T-helper 2 cell treated with Interferon-gamma antibody and Interleukin-4, amounts not matched to agents 5 μg/mL and 100 μg/mL, for 36 hours (primary cell): ENCODE results near the gene DOK5.

ENCODE experiments used
- DNase-seq: peaks from one replicate; pipeline ENCODE4 v3.0.0; 2021; ENCODE audit warnings: low spot score
- H3K27ac Mint-ChIP-seq: one replicate; pipeline ENCODE4 v1.8.0; 2021; ENCODE audit warnings: mild to moderate bottlenecking, mixed read lengths
- H3K27me3 Mint-ChIP-seq: one replicate; pipeline ENCODE4 v1.8.0; 2021; ENCODE audit warnings: low read depth, mixed read lengths
- H3K36me3 Mint-ChIP-seq: one replicate; pipeline ENCODE4 v1.8.0; 2021; ENCODE audit warnings: low read depth, mixed read lengths
- H3K4me1 Mint-ChIP-seq: one replicate; pipeline ENCODE4 v1.8.0; 2021; ENCODE audit warnings: low read depth, mixed read lengths
- H3K4me3 Mint-ChIP-seq: one replicate; pipeline ENCODE4 v1.8.0; 2022; ENCODE audit warnings: mild to moderate bottlenecking, moderate library complexity, mixed read lengths
- H3K9me3 Mint-ChIP-seq: one replicate; pipeline ENCODE4 v1.8.0; 2021; ENCODE audit warnings: mixed read lengths

DOK5 gene

GRCh38 chr20:54543369-54543768 is 68.0 kb downstream of the DOK5 start:
- H3K27me3 Mint-ChIP-seq: no peaks in the 10 kb centered on the region
- H3K4me3 Mint-ChIP-seq: no peak overlapping the region
- no peaks in the 10 kb centered on the region for H3K4me1 Mint-ChIP-seq
- no peak overlapping the region for H3K27ac Mint-ChIP-seq
- no peaks in the 10 kb centered on the region for H3K36me3 Mint-ChIP-seq
- peaks cover under 1% of the 10 kb centered on the region for H3K9me3 Mint-ChIP-seq
- no peak for DNase-seq

- Mint-ChIP-seq H3K36me3 (no peaks in the 10 kb centered on the region), H3K27me3 (no peaks in the 10 kb centered on the region), H3K4me3 (no peak overlapping the region), H3K9me3 (no peaks in the 10 kb centered on the region), H3K27ac (no peak overlapping the region), H3K4me1 (no peaks in the 10 kb centered on the region)
- DNase-seq: no peak
Observed at GRCh38 chr20:54545676-54546358, 70.4 kb downstream of the DOK5 start.

GRCh38 chr20:54548849-54549248 is 73.5 kb downstream of the DOK5 start:
- no peaks in the 10 kb centered on the region for H3K9me3 Mint-ChIP-seq
- H3K4me3 Mint-ChIP-seq: no peak overlapping the region
- no peaks in the 10 kb centered on the region for H3K36me3 Mint-ChIP-seq
- H3K4me1 Mint-ChIP-seq: no peaks in the 10 kb centered on the region
- no peak overlapping the region for H3K27ac Mint-ChIP-seq
- H3K27me3 Mint-ChIP-seq: no peaks in the 10 kb centered on the region
- DNase-seq: no peak

- H3K4me1 Mint-ChIP-seq: no peaks in the 10 kb centered on the region
- DNase-seq: no peak
- H3K9me3 Mint-ChIP-seq: no peaks in the 10 kb centered on the region
- no peak overlapping the region for H3K4me3 Mint-ChIP-seq
- no peaks in the 10 kb centered on the region for H3K36me3 Mint-ChIP-seq
- no peaks in the 10 kb centered on the region for H3K27me3 Mint-ChIP-seq
- H3K27ac Mint-ChIP-seq: no peak overlapping the region
Observed at GRCh38 chr20:54549658-54550326, 74.4 kb downstream of the DOK5 start.

- Mint-ChIP-seq H3K27me3 (no peaks in the 10 kb centered on the region), H3K4me3 (no peak overlapping the region), H3K36me3 (no peaks in the 10 kb centered on the region), H3K4me1 (no peaks in the 10 kb centered on the region), H3K27ac (no peak overlapping the region), H3K9me3 (no peaks in the 10 kb centered on the region)
- DNase-seq: no peak
Observed at GRCh38 chr20:54550776-54551396, 75.5 kb downstream of the DOK5 start.

- Mint-ChIP-seq H3K4me3 (no peak overlapping the region), H3K4me1 (no peaks in the 10 kb centered on the region), H3K9me3 (no peaks in the 10 kb centered on the region), H3K27ac (no peak overlapping the region), H3K36me3 (no peaks in the 10 kb centered on the region), H3K27me3 (no peaks in the 10 kb centered on the region)
- no peak for DNase-seq
Observed at GRCh38 chr20:54554006-54554405, 78.6 kb downstream of the DOK5 start.

GRCh38 chr20:54555150-54555549 is 79.8 kb downstream of the DOK5 start:
- H3K36me3 Mint-ChIP-seq: no peaks in the 10 kb centered on the region
- H3K27ac Mint-ChIP-seq: no peak overlapping the region
- DNase-seq: no peak
- H3K27me3 Mint-ChIP-seq: no peaks in the 10 kb centered on the region
- H3K4me3 Mint-ChIP-seq: no peak overlapping the region
- no peaks in the 10 kb centered on the region for H3K9me3 Mint-ChIP-seq
- no peaks in the 10 kb centered on the region for H3K4me1 Mint-ChIP-seq

GRCh38 chr20:54556406-54556805 is 81.0 kb downstream of the DOK5 start:
- Mint-ChIP-seq H3K4me1 (no peaks in the 10 kb centered on the region), H3K36me3 (no peaks in the 10 kb centered on the region), H3K9me3 (no peaks in the 10 kb centered on the region), H3K27ac (no peak overlapping the region), H3K4me3 (no peak overlapping the region), H3K27me3 (no peaks in the 10 kb centered on the region)
- no peak for DNase-seq

GRCh38 chr20:54557806-54558590 is 82.6 kb downstream of the DOK5 start:
- H3K4me3 Mint-ChIP-seq: no peak overlapping the region
- no peak for DNase-seq
- H3K27ac Mint-ChIP-seq: no peak overlapping the region
- H3K36me3 Mint-ChIP-seq: no peaks in the 10 kb centered on the region
- no peaks in the 10 kb centered on the region for H3K27me3 Mint-ChIP-seq
- no peaks in the 10 kb centered on the region for H3K4me1 Mint-ChIP-seq
- H3K9me3 Mint-ChIP-seq: no peaks in the 10 kb centered on the region

- H3K27ac Mint-ChIP-seq: no peak overlapping the region
- H3K36me3 Mint-ChIP-seq: no peaks in the 10 kb centered on the region
- no peaks in the 10 kb centered on the region for H3K27me3 Mint-ChIP-seq
- no peak overlapping the region for H3K4me3 Mint-ChIP-seq
- DNase-seq: no peak
- no peaks in the 10 kb centered on the region for H3K9me3 Mint-ChIP-seq
- no peaks in the 10 kb centered on the region for H3K4me1 Mint-ChIP-seq
Observed at GRCh38 chr20:54559890-54560289, 84.5 kb downstream of the DOK5 start.

- Mint-ChIP-seq H3K27ac (no peak overlapping the region), H3K36me3 (no peaks in the 10 kb centered on the region), H3K4me1 (no peaks in the 10 kb centered on the region), H3K4me3 (no peak overlapping the region), H3K9me3 (no peaks in the 10 kb centered on the region), H3K27me3 (no peaks in the 10 kb centered on the region)
- no peak for DNase-seq
Observed at GRCh38 chr20:54560357-54560756, 85.0 kb downstream of the DOK5 start.

- DNase-seq: no peak
- H3K4me3 Mint-ChIP-seq: no peak overlapping the region
- no peaks in the 10 kb centered on the region for H3K36me3 Mint-ChIP-seq
- no peaks in the 10 kb centered on the region for H3K4me1 Mint-ChIP-seq
- no peaks in the 10 kb centered on the region for H3K9me3 Mint-ChIP-seq
- H3K27me3 Mint-ChIP-seq: no peaks in the 10 kb centered on the region
- no peak overlapping the region for H3K27ac Mint-ChIP-seq
Observed at GRCh38 chr20:54565255-54565654, 89.9 kb downstream of the DOK5 start.

GRCh38 chr20:54566031-54566688 is 90.8 kb downstream of the DOK5 start:
- Mint-ChIP-seq H3K27ac (no peak overlapping the region), H3K27me3 (no peaks in the 10 kb centered on the region), H3K4me3 (no peak overlapping the region), H3K36me3 (no peaks in the 10 kb centered on the region), H3K9me3 (no peaks in the 10 kb centered on the region), H3K4me1 (no peaks in the 10 kb centered on the region)
- no peak for DNase-seq
